H1 (cell line): Measurements from ENCODE around the gene KCNC1. TPM values are rescaled to one million over a fixed set of nuclear protein-coding genes. Genes with fewer than 3 reads are reported as not detected.

ENCODE experiments used
- CTCF ChIA-PET: fragments of 300-600 bp; sonication (Branson Sonifier 250); formaldehyde crosslinking; loops from one replicate; lab custom pipeline; 2021; ENCODE audit not compliant: partially characterized antibody; lab: Charles Lee
- POLR2A ChIA-PET: fragments of 300-600 bp; sonication (Branson Sonifier 250); formaldehyde crosslinking; loops from one replicate; lab custom pipeline; 2021; ENCODE audit warnings: inconsistent platforms; ENCODE audit not compliant: partially characterized antibody; lab: Charles Lee
- DNase-seq, 2 experiments: peaks; one replicate each; pipeline versions ENCODE4 v3.0.0 to v3.0.0-alpha.2; 2010 to 2022; ENCODE audit warnings: low spot score in 2 of 2, low read depth in 1 of 2, mixed read lengths in 1 of 2
- FAIRE-seq: peaks from 2 replicates; lab custom pipeline; 2011; peaks lifted over from hg19 to GRCh38; lab: Jason Lieb, UNC
- H2AFZ ChIP-seq: 2 replicates; pipeline ENCODE4 v1.8.1; 2012; ENCODE audit warnings: low read length, inconsistent platforms
- H2AK5ac ChIP-seq: 2 replicates; pipeline ENCODE4 v1.6.1; 2013; ENCODE audit warnings: low read depth, low read length
- H2BK120ac ChIP-seq: replicated peaks from 2 replicates; pipeline ENCODE3; 2013; ENCODE audit warnings: low read depth, low read length, inconsistent platforms
- H2BK12ac ChIP-seq: 2 replicates; pipeline ENCODE4 v1.6.1; 2013; ENCODE audit warnings: low read depth, low read length
- H2BK15ac ChIP-seq: 2 replicates; pipeline ENCODE4 v1.6.1; 2013; ENCODE audit warnings: low read length
- H2BK20ac ChIP-seq: 2 replicates; pipeline ENCODE4 v1.6.1; 2013; ENCODE audit warnings: low read length
- H2BK5ac ChIP-seq: 2 replicates; pipeline ENCODE4 v1.6.1; 2013; ENCODE audit warnings: low read depth, low read length
- H3K14ac ChIP-seq: 2 replicates; pipeline ENCODE4 v1.6.1; 2013; ENCODE audit warnings: inconsistent platforms; ENCODE audit not compliant: insufficient read length
- H3K18ac ChIP-seq: 2 replicates; pipeline ENCODE4 v1.6.1; 2013; ENCODE audit warnings: low read length; ENCODE audit errors: extremely low read depth
- H3K23ac ChIP-seq: 2 replicates; pipeline ENCODE4 v1.6.1; 2013; ENCODE audit warnings: inconsistent platforms; ENCODE audit not compliant: insufficient read length
- H3K23me2 ChIP-seq: 2 replicates; pipeline ENCODE4 v1.6.1; 2013; ENCODE audit warnings: low read depth, low read length
- H3K27ac ChIP-seq: 2 replicates; pipeline ENCODE4 v1.6.1; 2011; ENCODE audit warnings: low read depth, low read length, inconsistent platforms
- H3K27me3 ChIP-seq, 4 experiments: replicated peaks in 1 of 4; 1 replicate in 1 of 4; 2 replicates in 3 of 4; pipeline versions ENCODE4 v1.6.1 to v1.8.1; 2011 to 2013; ENCODE audit warnings: low read length in 3 of 4, mild to moderate bottlenecking in 3 of 4, inconsistent platforms in 2 of 4, mixed read lengths in 2 of 4, moderate library complexity in 1 of 4; ENCODE audit not compliant: control insufficient read depth in 3 of 4, insufficient read depth in 3 of 4; ENCODE audit errors: extremely low read depth in 1 of 4
- H3K36me3 ChIP-seq, 4 experiments: 2 replicates each; pipeline versions ENCODE4 v1.6.1 to v1.8.1; 2011 to 2013; ENCODE audit warnings: mild to moderate bottlenecking in 4 of 4, low read length in 3 of 4, moderate library complexity in 2 of 4, control low read depth in 1 of 4, inconsistent platforms in 1 of 4; ENCODE audit not compliant: insufficient read depth in 4 of 4, control insufficient read depth in 2 of 4
- H3K4ac ChIP-seq: replicated peaks from 2 replicates; pipeline ENCODE3; 2013; ENCODE audit warnings: low read length, low read depth, mixed read lengths, inconsistent platforms; ENCODE audit not compliant: insufficient read length
- H3K4me1 ChIP-seq, 4 experiments: replicated peaks in 1 of 4; 1 replicate in 1 of 4; 2 replicates in 3 of 4; pipeline versions ENCODE4 v1.6.1 to v1.8.1; 2011 to 2013; ENCODE audit warnings: low read length in 3 of 4, inconsistent platforms in 2 of 4, mixed read lengths in 1 of 4; ENCODE audit not compliant: insufficient read depth in 4 of 4, control insufficient read depth in 3 of 4
- H3K4me2 ChIP-seq, 2 experiments: 2 replicates each; pipeline versions ENCODE4 v1.6.1 to v1.8.1; 2011 to 2013; ENCODE audit warnings: low read depth in 2 of 2, low read length in 2 of 2, control low read depth in 1 of 2, inconsistent platforms in 1 of 2, mild to moderate bottlenecking in 1 of 2; ENCODE audit not compliant: insufficient read depth in 1 of 2
- H3K4me3 ChIP-seq, 4 experiments: fragments of 200-600, 300-600 bp in 1 of 4; sonication (generic), shearing (Covaris generic), sonication (Bioruptor Twin) in 1 of 4; 2 replicates each; pipeline versions ENCODE4 v1.5.1 to v1.8.1; 2011 to 2016; ENCODE audit warnings: low read length in 4 of 4, low read depth in 3 of 4, control low read depth in 2 of 4, inconsistent platforms in 2 of 4, mild to moderate bottlenecking in 2 of 4, mixed read lengths in 1 of 4, moderate library complexity in 1 of 4; ENCODE audit not compliant: insufficient read depth in 2 of 4; ENCODE audit errors: extremely low read depth in 1 of 4
- H3K56ac ChIP-seq: replicated peaks from 2 replicates; pipeline ENCODE3; 2013; ENCODE audit warnings: low read depth, mild to moderate bottlenecking, mixed read lengths, low read length, inconsistent platforms; ENCODE audit not compliant: insufficient read length
- H3K79me1 ChIP-seq: 2 replicates; pipeline ENCODE4 v1.6.1; 2013; ENCODE audit warnings: low read depth, low read length, control low read depth
- H3K79me2 ChIP-seq, 2 experiments: 2 replicates each; pipeline versions ENCODE4 v1.6.1 to v1.8.1; 2012 to 2013; ENCODE audit warnings: low read length in 2 of 2, mild to moderate bottlenecking in 2 of 2, inconsistent platforms in 1 of 2; ENCODE audit not compliant: insufficient read depth in 2 of 2, control insufficient read depth in 1 of 2
- H3K9ac ChIP-seq, 4 experiments: replicated peaks in 1 of 4; 1 replicate in 1 of 4; 2 replicates in 3 of 4; pipeline versions ENCODE4 v1.6.1 to v1.8.1; 2011 to 2013; ENCODE audit warnings: low read depth in 3 of 4, low read length in 3 of 4, control low read depth in 2 of 4, mild to moderate bottlenecking in 2 of 4, moderate library complexity in 2 of 4, inconsistent platforms in 1 of 4; ENCODE audit errors: extremely low read depth in 1 of 4
- H3K9me3 ChIP-seq, 2 experiments: 2 replicates each; pipeline versions ENCODE4 v1.6.1 to v1.8.1; 2012 to 2013; ENCODE audit warnings: mild to moderate bottlenecking in 2 of 2, moderate library complexity in 2 of 2, control low read depth in 1 of 2, inconsistent platforms in 1 of 2, low read depth in 1 of 2, low read length in 1 of 2, mixed read lengths in 1 of 2; ENCODE audit not compliant: insufficient read depth in 2 of 2
- H4K20me1 ChIP-seq, 2 experiments: replicated peaks in 1 of 2; 2 replicates each; pipeline versions ENCODE3 to v1.8.1; 2011 to 2013; ENCODE audit warnings: inconsistent platforms in 2 of 2, low read length in 2 of 2, mild to moderate bottlenecking in 1 of 2; ENCODE audit not compliant: insufficient read depth in 2 of 2, control insufficient read depth in 1 of 2
- H4K5ac ChIP-seq: 2 replicates; pipeline ENCODE4 v1.6.1; 2013; ENCODE audit warnings: low read length, low read depth, mixed read lengths, inconsistent platforms; ENCODE audit not compliant: insufficient read length
- H4K8ac ChIP-seq: 2 replicates; pipeline ENCODE4 v1.8.0; 2013; ENCODE audit warnings: mild to moderate bottlenecking, moderate library complexity, low read length, inconsistent platforms; ENCODE audit not compliant: insufficient read depth; ENCODE audit errors: extremely low read depth
- H4K91ac ChIP-seq: replicated peaks from 2 replicates; pipeline ENCODE3; 2013; ENCODE audit warnings: low read length, mixed read lengths, inconsistent platforms; ENCODE audit not compliant: insufficient read length
- CHD2 ChIP-seq: IDR thresholded peaks from 2 replicates; pipeline ENCODE4 v1.6.1; 2012; ENCODE audit warnings: low read length, improper control_type of control experiment
- FOSL1 ChIP-seq: IDR thresholded peaks from 2 replicates; pipeline ENCODE4 v1.6.1; 2011; ENCODE audit warnings: mild to moderate bottlenecking, low read depth, low read length, moderate library complexity; ENCODE audit not compliant: insufficient read depth
- GABPA ChIP-seq: IDR thresholded peaks from 2 replicates; pipeline ENCODE4 v1.6.1; 2011; ENCODE audit warnings: mild to moderate bottlenecking, low read length, moderate library complexity, borderline replicate concordance; ENCODE audit not compliant: insufficient read depth
- KDM1A ChIP-seq: fragments of 200-600, 300-600 bp; sonication (generic); IDR thresholded peaks from 2 replicates; pipeline ENCODE4 v1.7.1; 2016; ENCODE audit warnings: mild to moderate bottlenecking, low read length, borderline replicate concordance
- NANOG ChIP-seq: IDR thresholded peaks from 2 replicates; pipeline ENCODE4 v1.6.1; 2011; ENCODE audit warnings: low read length, low read depth, mild to moderate bottlenecking, inconsistent platforms; ENCODE audit not compliant: insufficient read depth, poor library complexity, severe bottlenecking
- RAD21 ChIP-seq, 2 experiments: IDR thresholded peaks in 1 of 2; conservative IDR thresholded peaks in 1 of 2; 2 replicates each; pipeline ENCODE4 v1.6.1; 2011; ENCODE audit warnings: low read depth in 2 of 2, low read length in 2 of 2, improper control_type of control experiment in 1 of 2, inconsistent platforms in 1 of 2, mild to moderate bottlenecking in 1 of 2, moderate library complexity in 1 of 2
- WGBS, 2 experiments: shearing (Covaris generic) in 1 of 2; methylation state at CpG; one replicate each; pipeline versions ENCODE4 v1.1.6 to v1.1.7; 2013 to 2015; ENCODE audit warnings: low lambda C conversion rate in 2 of 2, mixed read lengths in 2 of 2, inconsistent platforms in 1 of 2, low coverage in 1 of 2, missing lambda C conversion rate in 1 of 2; ENCODE audit not compliant: insufficient replicate concordance in 2 of 2, insufficient coverage in 1 of 2, insufficient read length in 1 of 2; ENCODE audit errors: extremely low coverage in 1 of 2, missing lambda C conversion rate in 1 of 2; 5-methylcytosine and 5-hydroxymethylcytosine counted together
- polyA plus RNA-seq, 7 experiments: library from polyadenylated mRNA; depleted of rRNA in 3 of 7; stranded (reverse) in 5 of 7; unstranded in 2 of 7; fragments of >200 nt in 5 of 7; fragments of 200-250 nt in 2 of 7; gene quantifications; 1 replicate in 5 of 7; 2 replicates in 1 of 7; 4 replicates in 1 of 7; pipeline versions ENCODE4 v1.2.1 to v1.2.3, GENCODE V29; 2011 to 2013; ENCODE audit warnings: missing spikeins in 2 of 7, mixed read lengths in 2 of 7
- total RNA-seq: library from RNA; stranded (reverse); fragmentation: NEBNext Ultra II Directional; extraction: Animal tissue kit (Norgen Biotek cat#: 25700); gene quantifications from 2 replicates; pipeline ENCODE4 v1.2.1, GENCODE V29; 2021

Gene KCNC1
- total and polyA plus RNA-seq, 2 of the 8 experiments (the other 6 are each of a cell fraction or from before 2014, with no cell fraction given): 0.11 to 0.26 TPM

DNA sequence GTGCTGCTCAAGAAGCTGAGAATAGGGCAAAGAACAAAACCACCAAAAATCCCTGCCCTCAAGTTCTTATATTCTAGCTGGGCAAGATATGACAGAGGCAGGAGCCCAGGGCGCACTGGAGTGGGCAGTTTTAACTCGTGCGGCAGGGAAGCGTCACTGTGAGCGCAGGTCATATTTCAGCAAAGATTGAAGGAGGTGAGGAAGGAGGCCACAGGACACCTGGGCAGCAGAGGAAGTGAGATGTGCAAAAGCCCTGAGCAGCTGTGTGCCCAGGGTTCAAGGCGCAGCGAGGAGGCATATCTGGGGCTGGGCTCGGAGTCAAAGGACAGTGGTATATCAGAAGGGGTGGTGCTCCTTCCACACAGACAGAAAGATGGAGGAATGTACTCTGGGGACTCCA lies 13.5 kb downstream of the KCNC1 start:
- H2BK12ac ChIP-seq: no peak overlapping the region
- H2AK5ac ChIP-seq: no peak overlapping the region
- no peak overlapping the region for H4K8ac ChIP-seq
- no peak for FAIRE-seq
- no peaks in the 10 kb centered on the region for H3K79me2 ChIP-seq
- H3K4me2 ChIP-seq: no peak overlapping the region
- H3K79me1 ChIP-seq: no peaks in the 10 kb centered on the region
- no peak overlapping the region for H3K14ac ChIP-seq
- DNase-seq: no peak
- H3K4me1 ChIP-seq: no peaks in the 10 kb centered on the region
- H2BK5ac ChIP-seq: no peak overlapping the region
- 92% methylated on average over 8 of the region's 8 CpGs; no CpG with 5 or more reads in 1 of the 2 experiments for WGBS, 2 experiments
- no peak overlapping the region for H2BK120ac ChIP-seq
- H4K5ac ChIP-seq: no peak overlapping the region
- no peak overlapping the region for H3K56ac ChIP-seq
- no peaks in the 10 kb centered on the region; a peak in 1 of 7 replicates for H3K27me3 ChIP-seq
- no peak overlapping the region for H4K91ac ChIP-seq
- no peaks in the 10 kb centered on the region for H3K36me3 ChIP-seq
- H3K9ac ChIP-seq: no peak overlapping the region
- ChIA-PET CTCF (interaction anchor here (1.0 to 11.8 kb wide), 9 partner anchors 9 to 231 kb away, joined by 3 to 159 read pairs (median 9); partner anchors contain the start of gene KCNC1), POLR2A (no interaction called here)
- no peaks in the 10 kb centered on the region for H3K9me3 ChIP-seq
- no peak overlapping the region for H3K27ac ChIP-seq
- H3K18ac ChIP-seq: no peak overlapping the region
- H2BK15ac ChIP-seq: no peak overlapping the region
- H4K20me1 ChIP-seq: no peaks in the 10 kb centered on the region
- H2AFZ ChIP-seq: no peak overlapping the region
- H3K4ac ChIP-seq: no peak overlapping the region
- H3K23me2 ChIP-seq: no peaks in the 10 kb centered on the region
- no peak overlapping the region for H2BK20ac ChIP-seq
- H3K4me3 ChIP-seq: no peak overlapping the region
- no peak overlapping the region for H3K23ac ChIP-seq
- TF ChIP-seq RAD21 (IDR thresholded peaks at IDR 0.05 in 1 of 2, conservative IDR thresholded peaks at IDR 0.05 in 1 of 2; ENCODE audit: low read depth in 2 of 2, low read length in 2 of 2) (no peak), CHD2 (no peak), FOSL1 (no peak), KDM1A (no peak), GABPA (no peak), NANOG (no peak)
